ENCODE results near the gene CYP1A2. TPM values are rescaled to one million over a fixed set of nuclear protein-coding genes. Genes with fewer than 3 reads are reported as not detected.

Gene CYP1A2
- total and polyA plus RNA-seq, 7 donors = not detected

GRCh38 chr15:74789741-74790079 is 41.1 kb downstream of the CYP1A2 start:
- no peaks in the 10 kb centered on the region for H3K27me3 ChIP-seq
- TF ChIP-seq POLR2A (IDR thresholded peaks at IDR 0.05) (no peak), POLR2AphosphoS5 (IDR thresholded peaks at IDR 0.05) (no peak), CTCF (IDR thresholded peaks at IDR 0.05) (no peak), EP300 (IDR thresholded peaks at IDR 0.05) (no peak)
- no peaks in the 10 kb centered on the region for H3K36me3 ChIP-seq
- H3K4me3 ChIP-seq = no peak overlapping the region
- peak overlapping the region; percentile 43 to 72 (median 63) for H3K27ac ChIP-seq
- intact Hi-C loops (cut with DNase I) = no loop called here
- peaks cover 0 to 77% (median 68%) of the 10 kb centered on the region in 4 donors for H3K4me1 ChIP-seq
- peak; percentile 61 for DNase-seq
- H3K9me3 ChIP-seq = no peaks in the 10 kb centered on the region
- 9 to 11% methylated on average over 3 of the region's 3 CpGs for WGBS, 2 donors

GRCh38 chr15:74790080-74790916 is 41.7 kb downstream of the CYP1A2 start:
- peak overlapping the region; percentile 43 to 72 (median 63) for H3K27ac ChIP-seq
- H3K9me3 ChIP-seq = no peaks in the 10 kb centered on the region
- no peaks in the 10 kb centered on the region for H3K27me3 ChIP-seq
- no peaks in the 10 kb centered on the region for H3K36me3 ChIP-seq
- H3K4me3 ChIP-seq = no peak overlapping the region
- TF ChIP-seq CTCF (IDR thresholded peaks at IDR 0.05) (no peak), POLR2A (IDR thresholded peaks at IDR 0.05) (no peak), EP300 (IDR thresholded peaks at IDR 0.05) (no peak), POLR2AphosphoS5 (IDR thresholded peaks at IDR 0.05) (no peak)
- intact Hi-C loops (cut with DNase I) = no loop called here
- H3K4me1 ChIP-seq = peaks cover 0 to 71% (median 64%) of the 10 kb centered on the region in 4 donors
- WGBS, 2 donors = 22 to 36% methylated on average over 15 of the region's 15 CpGs
- DNase-seq = peak; percentile 82

GRCh38 chr15:74791007-74791406 is 42.4 kb downstream of the CYP1A2 start:
- H3K27me3 ChIP-seq = no peaks in the 10 kb centered on the region
- WGBS, 2 donors = 28 to 29% methylated on average over 1 of the region's 1 CpG
- TF ChIP-seq POLR2A (IDR thresholded peaks at IDR 0.05) (no peak), CTCF (IDR thresholded peaks at IDR 0.05) (no peak), POLR2AphosphoS5 (IDR thresholded peaks at IDR 0.05) (no peak), EP300 (IDR thresholded peaks at IDR 0.05) (no peak)
- no peak for DNase-seq
- peaks cover 0 to 64% (median 59%) of the 10 kb centered on the region in 4 donors for H3K4me1 ChIP-seq
- no peaks in the 10 kb centered on the region for H3K9me3 ChIP-seq
- H3K4me3 ChIP-seq = no peak overlapping the region
- H3K36me3 ChIP-seq = no peaks in the 10 kb centered on the region
- intact Hi-C loops (cut with DNase I) = no loop called here
- peak overlapping the region in 3 of 4 donors; percentile 43 to 72 (median 64) for H3K27ac ChIP-seq

- TF ChIP-seq POLR2AphosphoS5 (IDR thresholded peaks at IDR 0.05) = no peak
- no peak for TF ChIP-seq CTCF (IDR thresholded peaks at IDR 0.05)
- no peak for TF ChIP-seq POLR2A (IDR thresholded peaks at IDR 0.05)
- peaks cover 0 to 57% (median 54%) of the 10 kb centered on the region in 4 donors for H3K4me1 ChIP-seq
- no peaks in the 10 kb centered on the region for H3K27me3 ChIP-seq
These were observed 43.0 kb downstream of the CYP1A2 start for GRCh38 chr15:74791667-74792066.

More at GRCh38 chr15:74791667-74792066, 43.0 kb downstream of the CYP1A2 start:
- Histone ChIP-seq H3K9me3 (no peaks in the 10 kb centered on the region), H3K36me3 (no peaks in the 10 kb centered on the region), H3K4me3 (no peak overlapping the region), H3K27ac (no peak overlapping the region)
- 78 to 80% methylated on average over 7 of the region's 7 CpGs for WGBS, 2 donors
- intact Hi-C loops (cut with DNase I) = no loop called here
- DNase-seq = no peak
